HEK293T (cell line): Measurements from ENCODE around the gene EXOSC9.

Source experiments
- FOXA1 ChIP-seq: fragments of 450-650 bp; IDR thresholded peaks from 2 replicates; pipeline ENCODE4 v1.6.1; 2016; ENCODE audit warnings: mild to moderate bottlenecking
- LEF1 ChIP-seq: fragments of 450-650 bp; IDR thresholded peaks from 2 replicates; pipeline ENCODE4 v1.6.1; 2017; ENCODE audit warnings: mild to moderate bottlenecking, borderline replicate concordance
- TARDBP ChIP-seq: fragments of 450-650 bp; IDR thresholded peaks from 2 replicates; pipeline ENCODE4 v1.6.1; 2016

GRCh38 chr4:121773883-121774282 is 27.2 kb upstream of the EXOSC9 start:
- TF ChIP-seq LEF1 (no peak), FOXA1 (no peak), TARDBP (no peak)
